ENCODE data around the gene RANBP10.

GRCh38 chr16:67844497-67844896, 38.1 kb upstream of the RANBP10 start:
- TF ChIP-seq POLR2AphosphoS5 (IDR thresholded peaks at IDR 0.05; ENCODE audit: borderline replicate concordance, low read depth, low read length) = no peak
- no peak for TF ChIP-seq EZH2 (IDR thresholded peaks at IDR 0.05)
- TF ChIP-seq FOXP2 (optimal IDR thresholded peaks at IDR 0.05; ENCODE audit: control extremely low read depth, extremely low read length, insufficient read depth) = no peak

Data from SK-N-MC (cell line).